A673 (cell line): ENCODE measurements around the gene PTGES. TPM values are rescaled to one million over a fixed set of nuclear protein-coding genes. Genes with fewer than 3 reads are reported as not detected.

Experiments used
- total RNA-seq: library from RNA; stranded (reverse); gene quantifications from 2 replicates; pipeline ENCODE4 v1.2.3, GENCODE V29; 2021

Gene PTGES
- total RNA-seq, 1 experiment from 2014 or later: 0.80 TPM

Other genes with a start within 250 kb of the PTGES start
- gene C9orf50, start 131.9 kb downstream of the PTGES start, total RNA-seq: 0.28 TPM in 1 of 2 replicates, not detected in the other
- gene NTMT1, start 126.9 kb downstream of the PTGES start, total RNA-seq: 82.8 and 87.1 TPM in 2 replicates
- gene ASB6, start 110.9 kb downstream of the PTGES start, total RNA-seq: 30.4 and 36.5 TPM in 2 replicates
- gene PRRX2, start 87.4 kb downstream of the PTGES start, total RNA-seq: 12.7 and 16.6 TPM in 2 replicates
- gene TOR1B, start 50.1 kb upstream of the PTGES start, total RNA-seq: 47.6 and 50.0 TPM in 2 replicates
- gene TOR1A, start 71.1 kb upstream of the PTGES start, total RNA-seq: 42.8 and 46.3 TPM in 2 replicates
- 52.6 and 60.4 TPM in 2 replicates for gene C9orf78, start 82.2 kb upstream of the PTGES start, total RNA-seq
- 17.1 and 21.0 TPM in 2 replicates for gene USP20, start 82.4 kb upstream of the PTGES start, total RNA-seq